ENCODE measurements around the gene SLCO3A1.

Gene SLCO3A1

GRCh38 chr15:91936927-91937326 lies 83.4 kb downstream of the SLCO3A1 start:
- H3K9ac ChIP-seq (ENCODE audit: low read length) = no peak overlapping the region
- H3K56ac ChIP-seq (ENCODE audit: low read length) = no peak overlapping the region
- H3K4me1 ChIP-seq (ENCODE audit: control insufficient read depth, low read depth, low read length) = peaks cover 2% of the 10 kb centered on the region
- no CpG with 5 or more reads among the region's 4 CpGs for WGBS (ENCODE audit: extremely low coverage, insufficient coverage, low lambda C conversion rate)
- no peaks in the 10 kb centered on the region for H3K36me3 ChIP-seq (ENCODE audit: control insufficient read depth, insufficient read depth, low read length)
- H3K27me3 ChIP-seq (ENCODE audit: insufficient read depth, low read length, poor library complexity) = no peaks in the 10 kb centered on the region
- H4K5ac ChIP-seq (ENCODE audit: low read length) = no peak overlapping the region
- no peaks in the 10 kb centered on the region for H3K79me2 ChIP-seq (ENCODE audit: control insufficient read depth, insufficient read depth, low read length)
- H2BK120ac ChIP-seq (ENCODE audit: low read depth, low read length) = no peak overlapping the region
- H3K79me1 ChIP-seq (ENCODE audit: low read length) = no peaks in the 10 kb centered on the region
- H3K23ac ChIP-seq (ENCODE audit: low read length) = no peak overlapping the region
- no peak overlapping the region for H2AK5ac ChIP-seq (ENCODE audit: low read length)
- H3K4me2 ChIP-seq (ENCODE audit: low read length) = no peak overlapping the region
- no peak overlapping the region for H3K4ac ChIP-seq (ENCODE audit: low read depth, low read length)
- H3K27ac ChIP-seq (ENCODE audit: low read depth, low read length) = no peak overlapping the region
- H3K18ac ChIP-seq (ENCODE audit: low read length) = no peak overlapping the region
- no peak overlapping the region for H2BK5ac ChIP-seq (ENCODE audit: low read length)
- no peak for DNase-seq
- H2BK15ac ChIP-seq (replicated peaks; ENCODE audit: low read depth) = no peak overlapping the region
- no peak overlapping the region for H3K4me3 ChIP-seq (ENCODE audit: low read length)
- no peak overlapping the region for H4K8ac ChIP-seq (ENCODE audit: low read depth, low read length)

GRCh38 chr15:91938136-91938535 lies 84.6 kb downstream of the SLCO3A1 start:
- H3K18ac ChIP-seq (ENCODE audit: low read length) = no peak overlapping the region
- no peak overlapping the region for H2BK120ac ChIP-seq (ENCODE audit: low read depth, low read length)
- H4K8ac ChIP-seq (ENCODE audit: low read depth, low read length) = no peak overlapping the region
- no peak overlapping the region for H2BK5ac ChIP-seq (ENCODE audit: low read length)
- no peak overlapping the region for H3K4ac ChIP-seq (ENCODE audit: low read depth, low read length)
- no peak overlapping the region for H3K23ac ChIP-seq (ENCODE audit: low read length)
- no CpG with 5 or more reads among the region's 3 CpGs for WGBS (ENCODE audit: extremely low coverage, insufficient coverage, low lambda C conversion rate)
- H3K4me2 ChIP-seq (ENCODE audit: low read length) = no peak overlapping the region
- no peak overlapping the region for H4K5ac ChIP-seq (ENCODE audit: low read length)
- no peaks in the 10 kb centered on the region for H3K79me1 ChIP-seq (ENCODE audit: low read length)
- no peak overlapping the region for H3K56ac ChIP-seq (ENCODE audit: low read length)
- H3K27me3 ChIP-seq (ENCODE audit: insufficient read depth, low read length, poor library complexity) = no peaks in the 10 kb centered on the region
- H2AK5ac ChIP-seq (ENCODE audit: low read length) = no peak overlapping the region
- no peak overlapping the region for H2BK15ac ChIP-seq (replicated peaks; ENCODE audit: low read depth)
- no peaks in the 10 kb centered on the region for H3K79me2 ChIP-seq (ENCODE audit: control insufficient read depth, insufficient read depth, low read length)
- no peak overlapping the region for H3K27ac ChIP-seq (ENCODE audit: low read depth, low read length)
- H3K36me3 ChIP-seq (ENCODE audit: control insufficient read depth, insufficient read depth, low read length) = no peaks in the 10 kb centered on the region
- no peak for DNase-seq
- H3K9ac ChIP-seq (ENCODE audit: low read length) = no peak overlapping the region
- H3K4me1 ChIP-seq (ENCODE audit: control insufficient read depth, low read depth, low read length) = peaks cover 2% of the 10 kb centered on the region
- no peak overlapping the region for H3K4me3 ChIP-seq (ENCODE audit: low read length)

DNA sequence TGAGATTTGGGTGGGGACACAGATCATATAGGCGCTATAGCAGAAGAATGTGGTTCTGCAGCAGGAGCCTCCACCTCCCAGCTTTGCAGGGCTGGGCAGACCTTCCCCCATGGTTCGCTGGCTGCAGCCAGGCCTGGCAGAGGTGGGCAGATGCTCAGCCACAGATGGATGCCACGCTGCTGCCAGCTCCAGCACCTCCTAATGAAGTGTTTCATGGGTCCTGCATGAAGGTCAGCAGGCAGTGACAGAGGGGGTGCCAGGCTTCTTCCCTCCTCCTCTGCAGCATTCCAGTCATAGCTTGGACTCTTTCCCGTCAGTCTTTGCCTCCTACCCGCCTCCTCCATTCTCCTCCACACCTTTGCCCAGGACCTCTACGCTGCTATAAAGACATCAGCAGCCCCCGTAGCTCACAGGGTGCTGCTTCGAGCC lies 85.9 kb downstream of the SLCO3A1 start:
- Histone ChIP-seq H2AK5ac (ENCODE audit: low read length) (no peak overlapping the region), H2BK120ac (ENCODE audit: low read depth, low read length) (no peak overlapping the region), H3K56ac (ENCODE audit: low read length) (no peak overlapping the region), H3K79me1 (ENCODE audit: low read length) (no peaks in the 10 kb centered on the region), H3K4me3 (ENCODE audit: low read length) (no peak overlapping the region), H3K79me2 (ENCODE audit: control insufficient read depth, insufficient read depth, low read length) (no peaks in the 10 kb centered on the region), H4K8ac (ENCODE audit: low read depth, low read length) (no peak overlapping the region), H4K5ac (ENCODE audit: low read length) (no peak overlapping the region), H2BK5ac (ENCODE audit: low read length) (no peak overlapping the region), H3K36me3 (ENCODE audit: control insufficient read depth, insufficient read depth, low read length) (no peaks in the 10 kb centered on the region), H3K4ac (ENCODE audit: low read depth, low read length) (no peak overlapping the region), H3K4me2 (ENCODE audit: low read length) (no peak overlapping the region), H3K4me1 (ENCODE audit: control insufficient read depth, low read depth, low read length) (peaks cover 2% of the 10 kb centered on the region), H3K27ac (ENCODE audit: low read depth, low read length) (no peak overlapping the region), H3K9ac (ENCODE audit: low read length) (no peak overlapping the region), H3K18ac (ENCODE audit: low read length) (no peak overlapping the region), H2BK15ac (replicated peaks; ENCODE audit: low read depth) (no peak overlapping the region), H3K23ac (ENCODE audit: low read length) (no peak overlapping the region), H3K27me3 (ENCODE audit: insufficient read depth, low read length, poor library complexity) (no peaks in the 10 kb centered on the region)
- WGBS (ENCODE audit: extremely low coverage, insufficient coverage, low lambda C conversion rate) = no CpG with 5 or more reads among the region's 8 CpGs
- DNase-seq = no peak

GRCh38 chr15:91940496-91941381 lies 87.2 kb downstream of the SLCO3A1 start:
- H3K36me3 ChIP-seq (ENCODE audit: control insufficient read depth, insufficient read depth, low read length) = no peaks in the 10 kb centered on the region
- no peak overlapping the region for H3K27ac ChIP-seq (ENCODE audit: low read depth, low read length)
- no peak overlapping the region for H4K5ac ChIP-seq (ENCODE audit: low read length)
- H2BK120ac ChIP-seq (ENCODE audit: low read depth, low read length) = no peak overlapping the region
- no peak overlapping the region for H3K4me3 ChIP-seq (ENCODE audit: low read length)
- no peak overlapping the region for H2AK5ac ChIP-seq (ENCODE audit: low read length)
- H3K9ac ChIP-seq (ENCODE audit: low read length) = no peak overlapping the region
- H3K79me1 ChIP-seq (ENCODE audit: low read length) = no peaks in the 10 kb centered on the region
- no CpG with 5 or more reads among the region's 8 CpGs for WGBS (ENCODE audit: extremely low coverage, insufficient coverage, low lambda C conversion rate)
- H3K23ac ChIP-seq (ENCODE audit: low read length) = no peak overlapping the region
- H3K79me2 ChIP-seq (ENCODE audit: control insufficient read depth, insufficient read depth, low read length) = no peaks in the 10 kb centered on the region
- no peak for DNase-seq
- H3K4ac ChIP-seq (ENCODE audit: low read depth, low read length) = no peak overlapping the region
- H3K27me3 ChIP-seq (ENCODE audit: insufficient read depth, low read length, poor library complexity) = no peaks in the 10 kb centered on the region
- H3K4me1 ChIP-seq (ENCODE audit: control insufficient read depth, low read depth, low read length) = peaks cover 2% of the 10 kb centered on the region
- no peak overlapping the region for H2BK15ac ChIP-seq (replicated peaks; ENCODE audit: low read depth)
- no peak overlapping the region for H3K4me2 ChIP-seq (ENCODE audit: low read length)
- no peak overlapping the region for H3K56ac ChIP-seq (ENCODE audit: low read length)
- H3K18ac ChIP-seq (ENCODE audit: low read length) = no peak overlapping the region
- H4K8ac ChIP-seq (ENCODE audit: low read depth, low read length) = no peak overlapping the region
- H2BK5ac ChIP-seq (ENCODE audit: low read length) = no peak overlapping the region

DNA sequence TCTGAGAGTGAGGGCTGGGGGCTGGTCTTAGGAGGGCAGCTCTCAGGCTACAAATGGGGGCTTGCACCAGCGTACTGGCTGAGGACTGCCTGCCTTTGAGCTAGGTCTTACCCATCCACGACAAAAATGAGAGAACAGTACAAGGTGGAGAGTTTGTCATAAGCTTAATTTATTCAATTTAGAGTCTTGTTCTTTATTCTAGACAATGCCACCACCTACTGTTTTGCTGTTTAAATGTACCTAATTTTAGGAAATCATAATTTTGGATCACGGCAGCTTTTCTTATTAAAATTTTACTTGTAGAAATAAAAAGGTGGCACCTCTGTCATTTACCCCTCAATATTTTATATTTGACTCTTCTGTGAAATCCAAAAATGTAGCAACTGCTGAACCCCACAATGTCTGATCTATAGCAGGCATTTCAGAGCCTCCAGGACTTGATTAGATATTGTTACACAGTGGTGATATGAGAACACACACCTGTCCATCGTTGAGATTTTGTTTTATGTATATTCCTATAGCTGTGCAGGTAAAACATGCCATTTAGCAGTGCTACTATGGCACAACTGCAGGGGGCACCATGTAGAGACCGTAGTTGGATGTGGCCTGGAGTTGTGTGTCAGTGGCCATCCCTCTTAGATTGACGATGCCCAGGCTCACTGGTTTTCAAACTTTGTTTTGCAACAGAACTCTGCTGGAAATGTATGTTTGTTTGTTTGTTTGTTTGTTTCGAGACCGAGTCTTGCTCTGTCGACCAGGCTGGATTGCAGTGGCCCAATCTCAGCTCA lies 88.6 kb downstream of the SLCO3A1 start:
- H3K79me2 ChIP-seq (ENCODE audit: control insufficient read depth, insufficient read depth, low read length) = no peaks in the 10 kb centered on the region
- no peak overlapping the region for H3K9ac ChIP-seq (ENCODE audit: low read length)
- H3K18ac ChIP-seq (ENCODE audit: low read length) = no peak overlapping the region
- H2BK5ac ChIP-seq (ENCODE audit: low read length) = no peak overlapping the region
- no peak overlapping the region for H2AK5ac ChIP-seq (ENCODE audit: low read length)
- WGBS (ENCODE audit: extremely low coverage, insufficient coverage, low lambda C conversion rate) = no CpG with 5 or more reads among the region's 9 CpGs
- H3K79me1 ChIP-seq (ENCODE audit: low read length) = no peaks in the 10 kb centered on the region
- H3K4ac ChIP-seq (ENCODE audit: low read depth, low read length) = no peak overlapping the region
- no peaks in the 10 kb centered on the region for H3K27me3 ChIP-seq (ENCODE audit: insufficient read depth, low read length, poor library complexity)
- no peak overlapping the region for H2BK15ac ChIP-seq (replicated peaks; ENCODE audit: low read depth)
- no peaks in the 10 kb centered on the region for H3K36me3 ChIP-seq (ENCODE audit: control insufficient read depth, insufficient read depth, low read length)
- no peak overlapping the region for H3K27ac ChIP-seq (ENCODE audit: low read depth, low read length)
- H4K5ac ChIP-seq (ENCODE audit: low read length) = no peak overlapping the region
- H2BK120ac ChIP-seq (ENCODE audit: low read depth, low read length) = no peak overlapping the region
- no peak overlapping the region for H3K4me2 ChIP-seq (ENCODE audit: low read length)
- H3K56ac ChIP-seq (ENCODE audit: low read length) = no peak overlapping the region
- no peak for DNase-seq
- H3K4me1 ChIP-seq (ENCODE audit: control insufficient read depth, low read depth, low read length) = peaks cover 2% of the 10 kb centered on the region
- no peak overlapping the region for H3K4me3 ChIP-seq (ENCODE audit: low read length)
- H4K8ac ChIP-seq (ENCODE audit: low read depth, low read length) = no peak overlapping the region
- no peak overlapping the region for H3K23ac ChIP-seq (ENCODE audit: low read length)
